IMR-90 (cell line): ENCODE measurements around the gene HASPIN. TPM values are rescaled to one million over a fixed set of nuclear protein-coding genes. Genes with fewer than 3 reads are reported as not detected.

Source experiments
- ATAC-seq: fragments of 200-7000 bp; cut with Tn5 transposase; 2 replicates; pipeline ENCODE4 v1.9.1; 2020; ENCODE audit warnings: low read depth, mild to moderate bottlenecking, moderate library complexity
- BruUV-seq: library from RNA; stranded (reverse); fragments of 400-500 nt; replicated peaks from 2 replicates; lab custom pipeline; 2021; lab: Mats Ljungman, UMichigan
- CTCF ChIA-PET: fragments of 300-600 bp; formaldehyde crosslinking; extraction: SDS; loops from one replicate; lab custom pipeline; 2021; ENCODE audit warnings: antibody characterized with exemption; lab: Yijun Ruan, JAX
- POLR2A ChIA-PET: fragments of 300-600 bp; sonication (Branson Sonifier 250); formaldehyde crosslinking; loops from one replicate; lab custom pipeline; 2022; ENCODE audit warnings: antibody characterized with exemption; ENCODE audit not compliant: unreplicated experiment; lab: Charles Lee
- DNase-seq: peaks from one replicate; pipeline ENCODE4 v3.0.0; 2013
- H2AFZ ChIP-seq: replicated peaks from 2 replicates; pipeline ENCODE3; 2013; ENCODE audit warnings: low read length, mild to moderate bottlenecking; ENCODE audit not compliant: poor library complexity
- H2AK5ac ChIP-seq: 2 replicates; pipeline ENCODE4 v1.6.1; 2013; ENCODE audit warnings: low read depth, low read length, inconsistent platforms
- H2AK9ac ChIP-seq: replicated peaks from 2 replicates; pipeline ENCODE3; 2013; ENCODE audit warnings: mild to moderate bottlenecking, low read depth, low read length, moderate library complexity; ENCODE audit not compliant: poor library complexity
- H2BK120ac ChIP-seq: 2 replicates; pipeline ENCODE4 v1.6.1; 2013; ENCODE audit warnings: low read depth, low read length, inconsistent platforms
- H2BK15ac ChIP-seq: 3 replicates; pipeline ENCODE4 v1.6.1; 2013; ENCODE audit warnings: low read depth, low read length, inconsistent platforms
- H2BK20ac ChIP-seq: 2 replicates; pipeline ENCODE4 v1.6.1; 2013; ENCODE audit warnings: low read depth, mild to moderate bottlenecking, inconsistent platforms, low read length, moderate library complexity
- H2BK5ac ChIP-seq: 2 replicates; pipeline ENCODE4 v1.6.1; 2013; ENCODE audit warnings: mild to moderate bottlenecking, low read depth, low read length, inconsistent platforms; ENCODE audit not compliant: poor library complexity, severe bottlenecking
- H3K14ac ChIP-seq: replicated peaks from 2 replicates; pipeline ENCODE4 v1.6.1; 2013; ENCODE audit warnings: low read depth, low read length, inconsistent platforms
- H3K18ac ChIP-seq: 2 replicates; pipeline ENCODE4 v1.6.1; 2013; ENCODE audit warnings: low read depth, low read length, control low read depth
- H3K23ac ChIP-seq: 2 replicates; pipeline ENCODE4 v1.6.1; 2013; ENCODE audit warnings: low read depth, low read length, inconsistent platforms
- H3K27ac ChIP-seq: 2 replicates; pipeline ENCODE4 v1.5.1; 2013; ENCODE audit warnings: mild to moderate bottlenecking, control low read depth, low read length; ENCODE audit not compliant: insufficient read depth
- H3K27me3 ChIP-seq: 2 replicates; pipeline ENCODE4 v1.6.1; 2013; ENCODE audit warnings: low read length; ENCODE audit not compliant: control insufficient read depth, insufficient read depth
- H3K36me3 ChIP-seq: 2 replicates; pipeline ENCODE4 v1.6.1; 2013; ENCODE audit warnings: low read length, mixed read lengths; ENCODE audit not compliant: control insufficient read depth, insufficient read depth
- H3K4ac ChIP-seq: 2 replicates; pipeline ENCODE4 v1.6.1; 2013; ENCODE audit warnings: low read depth, low read length, inconsistent platforms
- H3K4me1 ChIP-seq: 2 replicates; pipeline ENCODE4 v1.6.1; 2013; ENCODE audit warnings: low read length, mixed read lengths; ENCODE audit not compliant: control insufficient read depth, insufficient read depth
- H3K4me2 ChIP-seq: 2 replicates; pipeline ENCODE4 v1.6.1; 2013; ENCODE audit warnings: low read depth, mild to moderate bottlenecking, control low read depth, low read length, moderate library complexity
- H3K4me3 ChIP-seq: 2 replicates; pipeline ENCODE4 v1.5.1; 2013; ENCODE audit warnings: low read depth, mild to moderate bottlenecking, control low read depth, low read length, moderate library complexity; ENCODE audit not compliant: insufficient read depth
- H3K56ac ChIP-seq: 2 replicates; pipeline ENCODE4 v1.6.1; 2013; ENCODE audit warnings: low read length, inconsistent platforms; ENCODE audit not compliant: insufficient read depth; ENCODE audit errors: extremely low read depth
- H3K79me1 ChIP-seq, 2 experiments: 2 replicates each; pipeline ENCODE4 v1.6.1; 2013; ENCODE audit warnings: low read length in 2 of 2, inconsistent platforms in 1 of 2, low read depth in 1 of 2
- H3K9ac ChIP-seq: 2 replicates; pipeline ENCODE4 v1.6.1; 2013; ENCODE audit warnings: low read depth, low read length, control low read depth
- H3K9me1 ChIP-seq: 2 replicates; pipeline ENCODE4 v1.6.1; 2013; ENCODE audit warnings: low read length, inconsistent platforms; ENCODE audit not compliant: insufficient read depth
- H3K9me3 ChIP-seq: 2 replicates; pipeline ENCODE4 v1.6.1; 2013; ENCODE audit warnings: low read length; ENCODE audit not compliant: control insufficient read depth, insufficient read depth
- H4K20me1 ChIP-seq: 2 replicates; pipeline ENCODE4 v1.6.1; 2013; ENCODE audit warnings: low read length, inconsistent platforms; ENCODE audit not compliant: insufficient read depth
- H4K5ac ChIP-seq: 2 replicates; pipeline ENCODE4 v1.6.1; 2013; ENCODE audit warnings: mild to moderate bottlenecking, low read depth, low read length, control low read depth
- H4K8ac ChIP-seq, 2 experiments: 2 replicates each; pipeline ENCODE4 v1.6.1; 2013; ENCODE audit warnings: low read depth in 2 of 2, low read length in 2 of 2, control low read depth in 1 of 2, inconsistent platforms in 1 of 2
- H4K91ac ChIP-seq: 2 replicates; pipeline ENCODE4 v1.6.1; 2013; ENCODE audit warnings: low read depth, low read length, inconsistent platforms; ENCODE audit not compliant: insufficient read depth
- BHLHE40 ChIP-seq: fragments of 150-350 bp; IDR thresholded peaks from 2 replicates; pipeline ENCODE4 v1.6.1; 2016; ENCODE audit warnings: mild to moderate bottlenecking, low read depth, low read length
- ELK1 ChIP-seq: fragments of 150-350 bp; IDR thresholded peaks from 2 replicates; pipeline ENCODE4 v1.6.1; 2016; ENCODE audit warnings: low read depth, mild to moderate bottlenecking, low read length, moderate library complexity, borderline replicate concordance
- MAFK ChIP-seq: IDR thresholded peaks from 2 replicates; pipeline ENCODE4 v1.6.1; 2012; ENCODE audit warnings: low read depth, low read length, improper control_type of control experiment
- MAZ ChIP-seq: IDR thresholded peaks from 2 replicates; pipeline ENCODE4 v1.6.1; 2012; ENCODE audit warnings: low read depth, mild to moderate bottlenecking, low read length, improper control_type of control experiment, moderate library complexity, borderline replicate concordance
- MXI1 ChIP-seq: IDR thresholded peaks from 2 replicates; pipeline ENCODE4 v1.6.1; 2012; ENCODE audit warnings: low read depth, mild to moderate bottlenecking, low read length, moderate library complexity, borderline replicate concordance
- NFE2L2 ChIP-seq: fragments of 150-350 bp; IDR thresholded peaks from 2 replicates; pipeline ENCODE4 v1.6.1; 2016; ENCODE audit warnings: low read depth, mild to moderate bottlenecking, low read length
- POLR2A ChIP-seq: IDR thresholded peaks from 2 replicates; pipeline ENCODE4 v1.6.1; 2012; ENCODE audit warnings: mild to moderate bottlenecking, low read depth, low read length
- RAD21 ChIP-seq: IDR thresholded peaks from 2 replicates; pipeline ENCODE4 v1.6.1; 2012; ENCODE audit warnings: low read length, improper control_type of control experiment
- RCOR1 ChIP-seq: IDR thresholded peaks from 2 replicates; pipeline ENCODE4 v1.6.1; 2012; ENCODE audit warnings: mild to moderate bottlenecking, low read length, improper control_type of control experiment; ENCODE audit not compliant: insufficient replicate concordance
- RFX5 ChIP-seq: IDR thresholded peaks from 2 replicates; pipeline ENCODE4 v1.8.0; 2012; ENCODE audit warnings: low read depth, mild to moderate bottlenecking, low read length, moderate library complexity
- SMC3 ChIP-seq: fragments of 150-350 bp; IDR thresholded peaks from 2 replicates; pipeline ENCODE4 v1.6.1; 2016; ENCODE audit warnings: low read depth, mild to moderate bottlenecking, antibody characterized with exemption, low read length, moderate library complexity
- USF2 ChIP-seq: fragments of 150-350 bp; IDR thresholded peaks from 2 replicates; pipeline ENCODE4 v1.6.1; 2017; ENCODE audit warnings: mild to moderate bottlenecking, antibody characterized with exemption, low read length, low read depth
- WGBS, 2 experiments: methylation state at CpG; one replicate each; pipeline versions ENCODE4 v1.1.5 to v1.1.7; 2013; ENCODE audit warnings: missing lambda C conversion rate in 2 of 2; ENCODE audit not compliant: insufficient read length in 1 of 2; ENCODE audit errors: extremely low coverage in 2 of 2; 5-methylcytosine and 5-hydroxymethylcytosine counted together
- dilution Hi-C: fragments of 300-500 bp; cut with HindIII; formaldehyde crosslinking; loops from one replicate; pipeline ENCODE4 v1.14.3; 2018; ENCODE audit warnings: low sequenced_read_pairs; ENCODE audit not compliant: unreplicated experiment
- in situ Hi-C: fragments of 300-500 bp; cut with MboI; formaldehyde crosslinking; loops from 3 replicates; pipeline ENCODE4 v1.14.3; 2019; ENCODE audit warnings: low sequenced_read_pairs, inconsistent platforms, mixed read lengths
- intact Hi-C: fragments of 100-400 bp; cut with micrococcal nuclease; formaldehyde crosslinking; loops from 2 replicates; pipeline ENCODE4 v1.10.0; 2022
- polyA plus RNA-seq, 3 experiments: library from polyadenylated mRNA; depleted of rRNA; stranded (reverse); fragments of >200 nt; gene quantifications; 2 replicates each; pipeline ENCODE4 v1.2.3, GENCODE V29; 2012; ENCODE audit warnings: low replicate concordance in 1 of 3
- total RNA-seq: library from RNA; depleted of rRNA; stranded (reverse); fragments of >200 nt; gene quantifications from 2 replicates; pipeline ENCODE4 v1.2.3, GENCODE V29; 2012

The HASPIN gene
- total and polyA plus RNA-seq, 2 of the 4 experiments (the other 2 are of a cell fraction) = 2.2 to 4.3 TPM

- POLR2A ChIA-PET = interaction anchor here (0.7 kb wide), 2 partner anchors 87 to 245 kb away, joined by 13 to 15 read pairs; no protein-coding TSS in a partner anchor
- Histone ChIP-seq H4K91ac (no peak overlapping the region), H3K79me1 (no peaks in the 10 kb centered on the region), H4K5ac (no peak overlapping the region), H3K9me1 (no peaks in the 10 kb centered on the region), H3K23ac (peak overlapping the region; percentile 54; the same call in 1 of the 2 replicates), H2BK15ac (no peak overlapping the region; the same call in 2 of the 3 replicates), H3K14ac (no peak overlapping the region; the same call in 1 of the 2 replicates), H3K18ac (no peak overlapping the region; the same call in 1 of the 2 replicates), H2AK9ac (no peak overlapping the region), H4K20me1 (no peaks in the 10 kb centered on the region), H2BK20ac (no peak overlapping the region), H3K56ac (no peak overlapping the region), H3K27me3 (peaks cover 9% of the 10 kb centered on the region; the same call in 1 of the 2 replicates), H3K4me3 (no peak overlapping the region), H3K4me1 (peaks cover 7% of the 10 kb centered on the region; the same call in 1 of the 2 replicates), H3K4ac (0 out of 2 replicates have a peak overlapping the region, but pooled peaks have one; percentile 3), H3K9ac (no peak overlapping the region), H3K27ac (no peak overlapping the region), H3K9me3 (no peaks in the 10 kb centered on the region), H2AFZ (peak overlapping the region; percentile 38), H2AK5ac (no peak overlapping the region; the same call in 1 of the 2 replicates), H3K4me2 (peak overlapping the region; percentile 16; the same call in 1 of the 2 replicates), H4K8ac (no peak overlapping the region), H2BK120ac (no peak overlapping the region), H2BK5ac (no peak overlapping the region), H3K36me3 (no peaks in the 10 kb centered on the region)
- DNase-seq (peak; percentile 10), ATAC-seq (peak; percentile 16)
- intact Hi-C loops = loop anchor here (1.0 to 10.0 kb wide), 5 partner anchors 64 to 694 kb away; no protein-coding TSS in a partner anchor
- no TSS peak for BruUV-seq
- CTCF ChIA-PET = interaction anchor here (0.6 to 2.3 kb wide), 13 partner anchors 11 to 270 kb away, joined by 3 to 18 read pairs (median 5); partner anchors contain the start of gene NCBP3
- in situ Hi-C loops = loop anchor here (5.0 to 25.0 kb wide), 2 partner anchors 89 to 274 kb away; no protein-coding TSS in a partner anchor
- dilution Hi-C loops = no loop called here
- WGBS, 2 experiments = 83% methylated on average over 1 of the region's 16 CpGs; no CpG with 5 or more reads in 1 of the 2 experiments
- TF ChIP-seq ELK1 = no peak
- TF ChIP-seq RFX5 = no peak
- no peak for TF ChIP-seq NFE2L2
- peak; percentile 77 for TF ChIP-seq MXI1
- TF ChIP-seq POLR2A = no peak
- TF ChIP-seq RAD21 = no peak
- TF ChIP-seq RCOR1 = no peak
- TF ChIP-seq USF2 = no peak
- no peak for TF ChIP-seq MAFK
- TF ChIP-seq SMC3 = no peak
- TF ChIP-seq MAZ = no peak
- TF ChIP-seq BHLHE40 = peak; percentile 74
Observed at GRCh38 chr17:3738562-3739295, 15.0 kb downstream of the HASPIN start.
